ENCODE data around the gene TRPV4. TPM values are rescaled to one million over a fixed set of nuclear protein-coding genes. Genes with fewer than 3 reads are reported as not detected.

TRPV4 gene
- polyA plus RNA-seq, 1 experiment, result 5.2 TPM

GRCh38 chr12:109879351-109880042 lies 46.3 kb upstream of the TRPV4 start:
- no peak for TF ChIP-seq CTCF (IDR thresholded peaks at IDR 0.05; ENCODE audit: low read depth, low read length)
- POLR2A ChIA-PET, result no interaction called here
- no peak for DNase-seq (ENCODE audit: low read depth, low spot score)
- Histone ChIP-seq H3K4me3 (ENCODE audit: low read depth, low read length) (peak overlapping the region; percentile 89), H3K27ac (ENCODE audit: low read depth, low read length) (peak overlapping the region; percentile 11), H3K27me3 (ENCODE audit: control insufficient read depth, insufficient read depth, low read length) (no peaks in the 10 kb centered on the region), H3K9me3 (ENCODE audit: control insufficient read depth, insufficient read depth, low read length) (peaks cover 3% of the 10 kb centered on the region; the same call in 1 of the 2 replicates)
- CTCF ChIA-PET, result interaction anchor here (0.7 to 1.6 kb wide), 3 partner anchors 26 to 75 kb away, joined by 3 to 11 read pairs (median 4); no protein-coding TSS in a partner anchor

GRCh38 chr12:109878749-109879148 lies 45.6 kb upstream of the TRPV4 start:
- H3K27me3 ChIP-seq (ENCODE audit: control insufficient read depth, insufficient read depth, low read length), result no peaks in the 10 kb centered on the region

GRCh38 chr12:109878247-109878625 lies 45.0 kb upstream of the TRPV4 start:
- CTCF ChIA-PET, result interaction anchor here (0.9 to 1.6 kb wide), 3 partner anchors 25 to 73 kb away, joined by 3 to 11 read pairs (median 6); no protein-coding TSS in a partner anchor

More at GRCh38 chr12:109878749-109879148, 45.6 kb upstream of the TRPV4 start:
- Histone ChIP-seq H3K9me3 (ENCODE audit: control insufficient read depth, insufficient read depth, low read length) (peaks cover 3% of the 10 kb centered on the region; the same call in 1 of the 2 replicates), H3K27ac (ENCODE audit: low read depth, low read length) (no peak overlapping the region), H3K4me3 (ENCODE audit: low read depth, low read length) (peak overlapping the region; percentile 89)
- CTCF ChIA-PET, result interaction anchor here (0.7 to 1.6 kb wide), 3 partner anchors 26 to 74 kb away, joined by 3 to 11 read pairs (median 4); no protein-coding TSS in a partner anchor
- POLR2A ChIA-PET, result no interaction called here
- DNase-seq (ENCODE audit: low read depth, low spot score), result no peak
- no peak for TF ChIP-seq CTCF (IDR thresholded peaks at IDR 0.05; ENCODE audit: low read depth, low read length)

GRCh38 chr12:109877504-109878246 lies 44.5 kb upstream of the TRPV4 start:
- Histone ChIP-seq H3K9me3 (ENCODE audit: control insufficient read depth, insufficient read depth, low read length) (peaks cover 3% of the 10 kb centered on the region; the same call in 1 of the 2 replicates), H3K27ac (ENCODE audit: low read depth, low read length) (no peak overlapping the region), H3K27me3 (ENCODE audit: control insufficient read depth, insufficient read depth, low read length) (no peaks in the 10 kb centered on the region), H3K4me3 (ENCODE audit: low read depth, low read length) (no peak overlapping the region)
- POLR2A ChIA-PET, result no interaction called here
- no peak for DNase-seq (ENCODE audit: low read depth, low spot score)
- TF ChIP-seq CTCF (IDR thresholded peaks at IDR 0.05; ENCODE audit: low read depth, low read length), result no peak
- CTCF ChIA-PET, result interaction anchor here (0.9 to 1.3 kb wide), 2 partner anchors 24 to 72 kb away, joined by 3 to 6 read pairs; no protein-coding TSS in a partner anchor

More at GRCh38 chr12:109878247-109878625, 45.0 kb upstream of the TRPV4 start:
- POLR2A ChIA-PET, result no interaction called here
- no peak for TF ChIP-seq CTCF (IDR thresholded peaks at IDR 0.05; ENCODE audit: low read depth, low read length)
- DNase-seq (ENCODE audit: low read depth, low spot score), result no peak
- Histone ChIP-seq H3K27ac (ENCODE audit: low read depth, low read length) (no peak overlapping the region), H3K9me3 (ENCODE audit: control insufficient read depth, insufficient read depth, low read length) (peaks cover 3% of the 10 kb centered on the region; the same call in 1 of the 2 replicates), H3K4me3 (ENCODE audit: low read depth, low read length) (no peak overlapping the region), H3K27me3 (ENCODE audit: control insufficient read depth, insufficient read depth, low read length) (no peaks in the 10 kb centered on the region)

Measured in AG04450 (cell line).